MG63 (cell line): ENCODE measurements around the gene CACNA2D2. TPM values are rescaled to one million over a fixed set of nuclear protein-coding genes. Genes with fewer than 3 reads are reported as not detected.
A peak's percentile ranks its signal among the peaks of the same experiment; 100 is the strongest.
"Not testable (repeated sequence)": the region's sequence is repeated elsewhere in the genome, so short reads cannot be mapped to it uniquely, and the experiment has no call there.

Experiments used
- DNase-seq: peaks from one replicate; pipeline ENCODE4 v3.0.0-alpha.2; 2020
- H3K27me3 ChIP-seq: fragments of 250-450 bp; sonication (Bioruptor Pico); 2 replicates; pipeline ENCODE4 v1.5.1; 2020; ENCODE audit warnings: mild to moderate bottlenecking, moderate library complexity
- H3K36me3 ChIP-seq: fragments of 250-450 bp; sonication (Bioruptor Pico); 2 replicates; pipeline ENCODE4 v1.5.1; 2020; ENCODE audit warnings: mild to moderate bottlenecking, moderate library complexity
- H3K4me3 ChIP-seq: fragments of 250-450 bp; sonication (Bioruptor Pico); 2 replicates; pipeline ENCODE4 v1.5.1; 2020; ENCODE audit warnings: mild to moderate bottlenecking, moderate library complexity
- H3K9me3 ChIP-seq: fragments of 250-450 bp; sonication (Bioruptor Pico); 2 replicates; pipeline ENCODE4 v1.5.1; 2020; ENCODE audit warnings: mild to moderate bottlenecking, moderate library complexity
- total RNA-seq: library from RNA; depleted of rRNA; stranded (reverse); fragments of >200 nt; shearing (Covaris generic); gene quantifications from 2 replicates; pipeline ENCODE4 v1.2.3, GENCODE V29; 2014; ENCODE audit warnings: low replicate concordance

The CACNA2D2 gene
- total RNA-seq, 1 experiment from 2014 or later: not detected

- Histone ChIP-seq H3K4me3 (no peak overlapping the region), H3K36me3 (no peaks in the 10 kb centered on the region), H3K9me3 (no peaks in the 10 kb centered on the region), H3K27me3 (no peaks in the 10 kb centered on the region)
- DNase-seq: no peak
Measured at GRCh38 chr3:50533316-50533715, 29.9 kb upstream of the CACNA2D2 start.

- Histone ChIP-seq H3K4me3 (no peak overlapping the region), H3K9me3 (no peaks in the 10 kb centered on the region), H3K36me3 (no peaks in the 10 kb centered on the region), H3K27me3 (no peaks in the 10 kb centered on the region)
- DNase-seq: no peak
Measured at GRCh38 chr3:50532062-50532705, 28.8 kb upstream of the CACNA2D2 start.

DNA sequence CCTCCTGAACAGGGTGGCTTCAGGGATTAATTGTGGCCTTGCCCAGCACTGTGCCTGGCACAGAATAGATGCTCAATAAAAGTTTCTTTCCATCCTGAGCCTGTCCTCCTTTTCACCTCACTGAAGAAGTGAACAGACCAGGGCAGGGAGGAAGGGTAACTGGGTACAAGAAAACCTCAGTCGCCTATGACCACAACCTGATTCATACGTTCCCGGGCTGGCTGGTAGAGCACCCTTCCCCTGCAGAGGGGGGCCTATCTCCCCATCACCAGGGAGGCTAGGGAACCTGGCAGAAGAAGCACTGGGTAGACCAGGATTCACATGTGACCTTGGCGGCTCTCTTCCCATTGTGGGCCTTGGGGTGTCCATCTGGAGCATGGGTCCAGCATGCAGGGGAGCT lies 27.8 kb upstream of the CACNA2D2 start:
- H3K9me3 ChIP-seq: no peaks in the 10 kb centered on the region
- H3K27me3 ChIP-seq: no peaks in the 10 kb centered on the region
- DNase-seq: no peak
- H3K36me3 ChIP-seq: no peaks in the 10 kb centered on the region
- no peak overlapping the region for H3K4me3 ChIP-seq

DNA sequence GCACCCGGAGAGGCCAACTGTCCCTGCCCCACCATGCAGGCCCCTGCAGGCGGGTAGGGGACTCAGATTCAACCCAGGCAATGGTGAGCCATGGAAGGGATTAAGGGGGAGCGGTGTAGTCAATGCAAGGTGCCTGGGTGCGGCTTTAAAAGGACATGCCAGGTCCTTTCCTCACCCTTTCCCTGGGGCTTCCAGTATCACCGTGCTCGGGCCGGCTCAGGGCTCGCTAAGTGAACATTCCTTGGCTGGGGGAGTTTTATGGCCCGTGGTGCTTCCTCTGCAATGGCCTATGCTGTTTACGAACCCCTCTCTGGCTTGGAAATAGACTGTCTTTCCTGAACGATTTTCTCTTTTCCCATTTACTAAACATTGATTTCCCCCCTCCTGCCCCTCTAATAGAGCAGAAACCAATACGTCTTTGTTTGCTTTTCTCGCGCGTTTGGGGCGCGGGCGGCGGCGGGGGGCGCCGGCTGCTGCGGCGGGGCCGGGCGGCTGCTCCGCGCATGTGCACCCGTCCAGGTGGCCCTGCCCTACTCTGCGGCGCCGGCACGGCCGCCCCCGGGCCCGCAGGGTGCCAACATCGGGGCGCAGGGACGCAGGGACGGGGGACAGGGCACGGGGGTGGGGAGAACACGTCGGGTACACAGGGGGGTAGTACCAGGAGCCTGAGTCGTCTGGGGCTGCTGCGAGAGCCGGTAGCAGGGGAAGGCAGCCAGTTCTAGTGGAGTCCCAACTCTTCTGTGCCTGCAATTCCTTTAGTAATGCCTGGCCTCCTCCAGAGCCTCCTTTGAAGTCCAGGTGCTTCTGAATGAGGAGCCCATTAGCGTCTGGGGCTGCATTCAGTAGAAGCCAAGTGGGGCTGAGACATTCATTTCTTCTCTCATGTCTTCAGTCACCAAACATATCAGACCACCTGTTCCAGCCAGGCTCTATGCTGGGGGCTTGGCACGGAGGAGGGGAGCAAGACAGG lies 26.9 kb upstream of the CACNA2D2 start:
- H3K36me3 ChIP-seq: no peaks in the 10 kb centered on the region
- DNase-seq: no peak
- H3K4me3 ChIP-seq: no peak overlapping the region
- no peaks in the 10 kb centered on the region for H3K9me3 ChIP-seq
- H3K27me3 ChIP-seq: no peaks in the 10 kb centered on the region

- Histone ChIP-seq H3K27me3 (no peaks in the 10 kb centered on the region), H3K4me3 (no peak overlapping the region), H3K36me3 (no peaks in the 10 kb centered on the region), H3K9me3 (no peaks in the 10 kb centered on the region)
- DNase-seq: peak; percentile 24
Measured at GRCh38 chr3:50525987-50526386, 22.6 kb upstream of the CACNA2D2 start.

DNA sequence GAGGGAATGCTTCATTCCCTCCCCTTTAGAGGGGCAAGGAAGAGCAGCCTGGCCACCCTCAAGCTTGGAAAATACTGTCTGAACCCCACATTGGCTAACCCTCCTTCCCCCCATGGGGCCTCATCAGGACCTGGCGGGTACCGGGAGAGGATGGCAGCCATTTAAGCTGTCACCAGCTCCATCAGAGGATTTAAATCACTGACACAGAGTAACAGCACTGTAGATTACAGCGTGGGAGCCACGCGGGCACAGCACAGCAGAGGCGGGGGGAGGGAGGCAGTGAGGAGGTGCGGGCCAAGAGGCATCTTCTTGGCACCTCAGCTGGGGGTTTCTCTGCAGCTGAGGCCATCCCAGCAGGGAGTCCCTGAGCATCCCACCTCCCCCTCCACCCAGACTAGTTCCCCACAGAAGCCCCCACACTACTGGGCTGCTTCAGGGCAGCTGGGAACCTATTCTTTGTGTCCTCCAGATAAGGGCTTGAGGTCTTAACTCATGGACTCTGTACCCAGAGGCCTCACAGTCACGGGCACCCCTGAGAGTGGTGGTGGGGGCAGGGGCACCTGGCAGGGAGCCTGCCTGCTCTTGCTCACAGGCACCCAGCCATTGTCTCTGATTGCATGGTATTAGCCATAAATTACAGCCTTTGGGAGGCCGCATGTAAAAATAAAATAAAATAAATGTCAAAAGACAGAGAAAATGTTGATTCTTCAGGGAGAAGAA lies 21.9 kb upstream of the CACNA2D2 start:
- Histone ChIP-seq H3K9me3 (no peaks in the 10 kb centered on the region), H3K4me3 (no peak overlapping the region), H3K27me3 (no peaks in the 10 kb centered on the region), H3K36me3 (no peaks in the 10 kb centered on the region)
- DNase-seq: no peak

DNA sequence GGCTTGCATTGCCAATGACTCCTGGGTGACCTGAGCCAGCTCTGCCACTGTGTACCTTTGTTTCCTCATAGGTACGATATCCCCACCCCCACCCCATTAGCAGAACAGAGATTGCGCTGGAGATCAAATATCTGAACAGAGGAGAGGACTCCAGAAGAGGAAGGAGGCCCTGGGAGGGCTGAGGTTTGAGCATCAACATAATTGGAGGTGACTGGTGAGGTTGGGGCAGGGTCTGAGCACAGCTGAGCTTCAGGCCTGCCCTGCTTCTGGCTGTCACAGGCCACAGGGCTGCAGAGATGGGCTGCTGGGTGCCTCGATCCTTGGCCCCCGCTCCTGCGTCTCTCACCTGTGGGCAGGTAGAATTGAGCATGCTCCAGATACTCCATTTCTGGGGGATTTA lies 21.3 kb upstream of the CACNA2D2 start:
- H3K36me3 ChIP-seq: no peaks in the 10 kb centered on the region
- DNase-seq: no peak
- no peaks in the 10 kb centered on the region for H3K27me3 ChIP-seq
- no peaks in the 10 kb centered on the region for H3K9me3 ChIP-seq
- no peak overlapping the region for H3K4me3 ChIP-seq

DNA sequence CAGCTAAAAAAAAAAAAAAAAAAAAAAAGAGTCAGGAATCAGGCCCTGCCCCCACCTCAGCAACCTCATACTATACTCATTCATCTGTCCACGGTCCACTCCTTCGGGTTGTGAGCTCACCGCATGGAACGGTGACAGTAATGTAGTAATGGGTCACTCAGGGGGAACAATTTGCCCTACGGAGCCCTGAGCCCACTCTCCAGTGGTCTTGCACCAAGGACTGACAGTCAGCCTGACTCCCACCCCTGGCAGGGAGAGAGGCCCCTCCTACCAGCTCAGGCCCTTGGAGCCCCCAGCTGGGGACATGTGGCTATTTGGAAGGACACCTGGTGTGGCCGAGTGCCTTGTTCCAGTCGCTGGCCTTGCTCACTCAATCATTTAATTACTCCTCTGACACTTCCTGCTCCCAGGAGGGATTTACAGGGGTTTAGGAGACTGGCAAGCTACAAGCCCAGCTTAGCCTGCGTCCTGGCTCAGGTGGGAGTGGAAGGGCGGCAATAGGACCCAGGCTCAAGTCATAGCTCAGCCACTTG lies 19.9 kb upstream of the CACNA2D2 start:
- Histone ChIP-seq H3K9me3 (no peaks in the 10 kb centered on the region), H3K4me3 (no peak overlapping the region), H3K27me3 (no peaks in the 10 kb centered on the region), H3K36me3 (no peaks in the 10 kb centered on the region)
- DNase-seq: no peak

DNA sequence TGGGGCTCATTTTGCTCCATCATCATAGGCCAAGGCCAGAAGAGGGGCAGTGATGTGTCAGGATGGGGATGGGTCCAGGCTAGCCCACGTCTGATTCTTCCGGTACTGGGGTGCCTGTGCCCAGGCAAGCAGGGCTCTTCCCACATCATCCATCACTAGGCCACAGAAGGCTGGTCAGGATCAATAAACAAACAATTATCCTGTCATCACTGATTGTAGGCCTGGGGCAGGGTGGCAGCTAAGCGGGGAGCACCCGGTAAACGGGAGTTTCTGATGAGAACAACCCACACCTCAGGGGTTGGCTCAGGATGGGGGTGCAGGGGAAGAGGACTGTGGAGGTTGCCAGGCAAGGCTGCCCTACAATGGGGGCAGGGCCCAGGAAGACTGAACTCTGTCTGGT lies 18.1 kb upstream of the CACNA2D2 start:
- Histone ChIP-seq H3K4me3 (no peak overlapping the region), H3K27me3 (no peaks in the 10 kb centered on the region), H3K36me3 (no peaks in the 10 kb centered on the region), H3K9me3 (no peaks in the 10 kb centered on the region)
- no peak for DNase-seq

GRCh38 chr3:50520849-50521248 lies 17.4 kb upstream of the CACNA2D2 start:
- no peak overlapping the region for H3K4me3 ChIP-seq
- H3K27me3 ChIP-seq: no peaks in the 10 kb centered on the region
- no peak for DNase-seq
- no peaks in the 10 kb centered on the region for H3K36me3 ChIP-seq
- H3K9me3 ChIP-seq: no peaks in the 10 kb centered on the region

- Histone ChIP-seq H3K4me3 (no peak overlapping the region), H3K9me3 (no peaks in the 10 kb centered on the region), H3K36me3 (no peaks in the 10 kb centered on the region), H3K27me3 (no peaks in the 10 kb centered on the region)
- peak; percentile 22 for DNase-seq
Measured at GRCh38 chr3:50519471-50520089, 16.1 kb upstream of the CACNA2D2 start.

- H3K9me3 ChIP-seq: no peaks in the 10 kb centered on the region
- no peaks in the 10 kb centered on the region for H3K27me3 ChIP-seq
- DNase-seq: no peak
- no peak overlapping the region for H3K4me3 ChIP-seq
- H3K36me3 ChIP-seq: no peaks in the 10 kb centered on the region
Measured at GRCh38 chr3:50518436-50518835, 15.0 kb upstream of the CACNA2D2 start.

DNA sequence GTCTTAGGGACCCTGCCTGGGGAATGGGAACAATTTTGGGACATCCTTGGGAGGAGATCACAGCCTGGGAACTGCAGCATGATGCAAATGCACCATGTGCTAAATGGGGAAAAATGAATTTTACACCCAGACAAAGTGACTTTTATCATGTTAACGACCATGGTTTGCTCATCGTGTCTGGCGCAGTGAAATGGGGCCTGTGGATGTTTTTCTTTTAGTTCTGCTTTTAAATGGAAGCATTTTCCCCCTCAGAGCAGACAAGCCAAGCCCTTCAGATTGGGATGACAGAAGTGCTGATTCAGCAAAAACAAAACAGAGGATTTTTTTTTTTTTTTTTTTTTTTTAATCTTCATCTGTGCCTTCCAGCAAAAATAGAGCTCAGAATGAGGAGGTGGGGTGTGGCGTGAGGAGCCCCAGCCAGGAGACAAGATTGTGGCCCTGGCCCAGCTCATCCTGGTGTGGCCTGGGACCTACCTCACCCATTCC lies 14.3 kb upstream of the CACNA2D2 start:
- DNase-seq: no peak
- H3K36me3 ChIP-seq: no peaks in the 10 kb centered on the region
- H3K27me3 ChIP-seq: no peaks in the 10 kb centered on the region
- H3K4me3 ChIP-seq: no peak overlapping the region
- no peaks in the 10 kb centered on the region for H3K9me3 ChIP-seq

GRCh38 chr3:50516440-50516871 lies 13.0 kb upstream of the CACNA2D2 start:
- no peaks in the 10 kb centered on the region for H3K27me3 ChIP-seq
- H3K9me3 ChIP-seq: no peaks in the 10 kb centered on the region
- H3K36me3 ChIP-seq: no peaks in the 10 kb centered on the region
- DNase-seq: no peak
- H3K4me3 ChIP-seq: no peak overlapping the region

DNA sequence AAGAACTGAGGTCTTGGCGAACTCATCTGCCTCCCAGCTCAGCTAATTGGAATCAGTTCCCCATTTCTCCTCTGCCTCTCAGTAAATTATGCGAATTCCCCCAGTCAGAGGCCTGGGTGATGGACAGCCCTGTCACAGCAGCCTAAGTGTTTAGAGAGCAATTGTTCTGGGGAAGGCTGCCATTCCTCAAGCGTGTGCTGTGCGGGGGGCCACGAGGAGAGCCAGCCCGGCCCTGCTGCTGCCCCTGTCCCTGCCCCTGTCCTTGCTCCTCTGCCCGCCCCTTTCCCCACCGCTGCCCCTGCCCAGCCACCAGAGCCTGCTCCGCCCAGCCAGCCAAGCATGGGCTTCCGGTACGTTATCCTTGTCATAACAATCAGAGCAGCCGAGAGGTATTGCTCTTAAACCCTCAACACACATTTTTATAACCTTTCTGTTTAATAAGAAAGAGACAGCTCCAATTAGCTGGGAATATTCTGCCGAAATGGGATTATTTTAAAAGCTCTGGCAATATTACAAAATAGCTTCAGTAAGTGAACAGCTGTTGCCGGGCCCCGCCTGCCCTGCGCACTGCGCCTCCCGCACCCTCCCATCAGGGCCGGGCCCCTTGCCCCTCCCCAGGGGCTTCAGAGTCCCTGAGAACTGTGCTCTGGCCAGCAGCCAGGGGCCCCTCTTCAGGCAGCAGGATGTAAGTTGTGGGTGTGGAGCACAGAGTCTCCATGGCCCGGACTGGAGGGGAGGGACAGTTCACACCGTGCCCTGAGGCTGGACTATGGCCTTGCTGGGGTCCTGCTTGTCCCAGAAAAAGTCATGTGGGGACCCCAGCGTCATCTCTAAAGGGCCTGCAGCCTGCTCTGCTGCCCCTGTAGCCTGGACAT lies 12.4 kb upstream of the CACNA2D2 start:
- H3K4me3 ChIP-seq: no peak overlapping the region
- H3K9me3 ChIP-seq: no peaks in the 10 kb centered on the region
- H3K27me3 ChIP-seq: no peaks in the 10 kb centered on the region
- DNase-seq: no peak
- H3K36me3 ChIP-seq: no peaks in the 10 kb centered on the region

DNA sequence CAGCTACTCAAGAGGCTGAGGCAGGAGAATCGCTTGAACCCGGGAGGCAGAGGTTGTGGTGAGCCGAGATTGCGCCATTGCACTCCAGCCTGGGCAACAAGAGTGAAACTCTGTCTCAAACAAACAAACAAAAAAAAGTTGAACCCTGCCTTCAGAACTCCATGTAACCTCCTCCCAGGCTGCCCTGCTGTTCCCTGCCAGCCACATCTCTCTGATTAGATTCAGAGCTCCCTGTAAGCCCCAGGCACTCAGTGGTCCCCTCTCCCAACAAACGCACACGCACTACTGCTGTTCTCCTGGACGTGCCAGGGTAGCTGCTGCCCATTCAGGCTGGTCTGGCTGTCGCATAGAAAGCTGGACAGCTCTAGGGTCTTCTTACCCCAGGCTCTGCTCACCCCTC lies 9.5 kb upstream of the CACNA2D2 start:
- H3K9me3 ChIP-seq, H3K4me3 ChIP-seq, DNase-seq, H3K36me3 ChIP-seq, H3K27me3 ChIP-seq: not testable (repeated sequence)
